Retinal pigment epithelial cell (primary cell): ENCODE measurements around the gene MIER3.
"Not testable (repeated sequence)": the region's sequence is repeated elsewhere in the genome, so short reads cannot be mapped to it uniquely, and the experiment has no call there.

ENCODE experiments used
- DNase-seq: peaks from one replicate; pipeline ENCODE4 v3.0.0-alpha.2; 2010; ENCODE audit warnings: low read depth
- H3K4me3 ChIP-seq: 2 replicates; pipeline ENCODE4 v1.5.1; 2011; ENCODE audit warnings: mild to moderate bottlenecking, low read length, control low read depth, moderate library complexity
- TF ChIP-seq, protein P1 (sequence below): conservative IDR thresholded peaks from 2 replicates; pipeline ENCODE4 v1.5.1; 2011; ENCODE audit warnings: low read depth, low read length, control low read depth, inconsistent platforms

MIER3 gene

DNA sequence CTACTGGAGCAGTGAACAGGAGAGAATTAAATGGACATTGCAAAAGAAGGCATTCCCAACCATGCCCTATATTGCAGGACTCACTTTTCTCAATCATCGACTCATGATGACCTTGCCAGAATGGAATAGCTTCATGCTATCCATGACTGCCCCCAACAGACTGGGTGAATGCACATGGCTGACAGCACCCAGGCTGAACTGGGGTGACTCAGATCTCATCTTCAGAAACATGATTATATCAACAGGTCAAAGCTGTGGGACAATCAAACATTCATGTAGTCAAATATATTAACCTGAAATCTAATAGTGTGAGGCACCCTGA lies 34.7 kb upstream of the MIER3 start:
- TF ChIP-seq, protein P1, sequence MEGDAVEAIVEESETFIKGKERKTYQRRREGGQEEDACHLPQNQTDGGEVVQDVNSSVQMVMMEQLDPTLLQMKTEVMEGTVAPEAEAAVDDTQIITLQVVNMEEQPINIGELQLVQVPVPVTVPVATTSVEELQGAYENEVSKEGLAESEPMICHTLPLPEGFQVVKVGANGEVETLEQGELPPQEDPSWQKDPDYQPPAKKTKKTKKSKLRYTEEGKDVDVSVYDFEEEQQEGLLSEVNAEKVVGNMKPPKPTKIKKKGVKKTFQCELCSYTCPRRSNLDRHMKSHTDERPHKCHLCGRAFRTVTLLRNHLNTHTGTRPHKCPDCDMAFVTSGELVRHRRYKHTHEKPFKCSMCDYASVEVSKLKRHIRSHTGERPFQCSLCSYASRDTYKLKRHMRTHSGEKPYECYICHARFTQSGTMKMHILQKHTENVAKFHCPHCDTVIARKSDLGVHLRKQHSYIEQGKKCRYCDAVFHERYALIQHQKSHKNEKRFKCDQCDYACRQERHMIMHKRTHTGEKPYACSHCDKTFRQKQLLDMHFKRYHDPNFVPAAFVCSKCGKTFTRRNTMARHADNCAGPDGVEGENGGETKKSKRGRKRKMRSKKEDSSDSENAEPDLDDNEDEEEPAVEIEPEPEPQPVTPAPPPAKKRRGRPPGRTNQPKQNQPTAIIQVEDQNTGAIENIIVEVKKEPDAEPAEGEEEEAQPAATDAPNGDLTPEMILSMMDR = no peak
- DNase-seq = no peak
- H3K4me3 ChIP-seq = no peak overlapping the region

DNA sequence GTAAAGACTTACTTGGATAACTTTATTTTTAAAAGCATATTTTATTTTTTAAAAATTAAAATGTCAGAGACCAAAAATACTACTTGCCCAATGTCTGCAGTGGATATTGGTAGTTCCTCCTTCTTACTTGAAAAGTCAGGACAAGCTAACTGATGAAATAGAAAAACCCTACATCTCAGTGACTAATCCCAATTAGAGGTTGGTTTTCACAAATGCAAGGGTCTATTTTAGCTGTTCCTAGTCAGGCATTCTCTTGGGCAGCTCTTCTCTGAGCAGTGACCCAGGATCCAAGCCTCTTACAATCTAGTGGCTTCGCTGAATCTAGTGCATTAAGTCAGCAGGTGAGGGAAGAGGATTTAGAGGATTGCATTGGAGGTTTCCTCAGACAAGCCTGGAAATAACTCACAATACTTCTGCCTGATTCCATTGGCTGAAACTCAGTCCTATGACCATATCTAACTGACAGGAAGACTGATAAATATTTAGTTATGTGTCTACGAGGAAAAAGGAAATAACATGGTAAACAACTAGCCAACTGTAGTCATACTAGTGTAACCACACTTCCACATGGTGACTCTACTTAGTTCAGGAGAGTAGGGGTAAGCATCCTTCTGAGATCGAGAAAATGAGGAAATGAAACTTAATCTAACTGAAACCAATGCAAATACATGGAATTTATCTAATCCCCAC lies 34.2 kb upstream of the MIER3 start:
- TF ChIP-seq, protein P1 = no peak
- no peak overlapping the region for H3K4me3 ChIP-seq
- no peak for DNase-seq

DNA sequence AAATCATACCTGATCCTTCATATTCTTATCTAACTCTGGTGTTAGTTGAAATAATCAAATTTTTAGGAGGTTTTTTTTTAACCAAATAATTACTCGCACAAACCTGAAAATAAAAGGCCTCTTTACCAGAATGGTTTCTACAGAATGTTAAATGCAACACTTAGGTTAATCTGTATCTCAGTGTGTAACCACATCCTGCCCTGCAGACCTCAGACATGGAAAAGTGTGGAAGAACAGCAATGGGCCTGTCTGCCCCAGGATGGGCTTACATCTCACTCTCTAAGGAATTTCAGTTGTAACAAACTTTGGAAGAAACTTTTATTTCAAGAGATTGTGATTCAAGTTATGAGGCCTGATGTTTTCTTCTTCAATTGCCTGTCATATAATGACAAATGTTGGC lies 32.5 kb upstream of the MIER3 start:
- DNase-seq = no peak
- no peak overlapping the region for H3K4me3 ChIP-seq
- TF ChIP-seq, protein P1 = no peak

DNA sequence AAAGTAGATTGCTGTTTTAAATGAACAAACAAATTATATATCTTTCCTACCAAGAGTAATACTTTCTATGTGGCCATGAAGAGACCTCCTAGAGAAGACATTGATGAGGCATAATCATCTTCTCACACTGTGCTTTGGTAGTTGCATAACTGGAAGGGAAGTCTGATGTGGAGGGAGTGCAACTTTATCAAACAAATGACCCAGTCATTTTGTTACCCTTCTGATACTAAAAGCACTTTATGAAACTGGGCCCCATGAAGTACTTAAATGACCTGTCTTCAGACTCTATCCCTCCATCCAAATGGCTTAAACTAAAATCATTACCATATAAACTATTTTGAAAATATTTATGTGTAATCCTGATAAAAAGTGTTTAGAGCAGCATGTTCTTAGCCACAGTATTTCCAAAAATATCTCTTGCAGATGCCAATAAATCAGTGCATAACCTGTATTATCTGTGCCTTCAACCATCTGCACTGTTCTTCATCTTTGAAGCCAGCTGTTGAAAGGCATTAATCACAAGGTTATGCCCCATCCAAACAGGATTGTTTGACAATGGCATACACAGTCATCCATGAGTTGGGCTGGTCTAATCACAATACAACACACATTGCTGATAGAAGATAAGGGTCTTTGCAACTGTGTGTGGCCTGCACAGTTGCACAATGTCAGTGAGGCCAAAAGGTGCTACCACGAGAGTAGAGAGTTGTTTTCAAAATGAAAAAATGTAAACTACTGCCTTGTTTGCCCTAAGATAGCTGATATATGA lies 31.9 kb upstream of the MIER3 start:
- TF ChIP-seq, protein P1 = no peak
- H3K4me3 ChIP-seq = no peak overlapping the region
- DNase-seq = no peak

DNA sequence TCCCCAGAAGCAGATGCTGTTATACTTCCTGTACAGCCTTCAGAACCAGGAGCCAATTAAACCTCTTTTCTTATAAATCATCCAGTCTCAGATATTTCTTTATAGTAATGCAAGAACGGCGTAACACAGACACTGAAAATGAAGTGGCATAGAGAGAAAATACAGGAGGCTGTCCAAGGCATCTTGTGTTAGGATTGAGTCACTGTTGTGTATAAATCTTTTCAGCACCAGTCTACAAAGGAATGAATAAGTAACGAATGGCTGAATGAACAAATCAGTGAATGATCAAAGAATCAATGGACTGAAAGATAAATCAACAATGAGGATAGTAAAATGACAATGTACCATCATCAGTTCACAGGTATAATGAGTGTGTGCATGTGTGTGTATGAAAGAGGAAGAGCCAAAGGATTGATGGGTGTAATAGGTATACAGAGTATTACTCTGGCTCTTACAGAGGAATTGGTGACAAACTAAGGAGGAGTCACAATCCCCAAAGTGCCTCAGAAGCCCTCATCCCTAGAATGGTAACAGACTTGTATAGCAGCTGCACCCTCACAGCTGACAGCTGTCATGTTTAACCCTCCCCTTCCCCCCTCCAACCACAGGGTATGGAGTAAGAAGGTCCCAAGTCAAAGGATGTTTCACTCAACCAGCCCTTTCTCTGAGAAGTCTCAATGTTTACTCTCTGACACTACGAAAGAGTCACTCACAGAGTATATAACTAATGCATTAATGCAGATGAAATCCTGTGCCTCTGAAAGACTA lies 29.8 kb upstream of the MIER3 start:
- DNase-seq = no peak
- no peak overlapping the region for H3K4me3 ChIP-seq
- TF ChIP-seq, protein P1 = no peak

DNA sequence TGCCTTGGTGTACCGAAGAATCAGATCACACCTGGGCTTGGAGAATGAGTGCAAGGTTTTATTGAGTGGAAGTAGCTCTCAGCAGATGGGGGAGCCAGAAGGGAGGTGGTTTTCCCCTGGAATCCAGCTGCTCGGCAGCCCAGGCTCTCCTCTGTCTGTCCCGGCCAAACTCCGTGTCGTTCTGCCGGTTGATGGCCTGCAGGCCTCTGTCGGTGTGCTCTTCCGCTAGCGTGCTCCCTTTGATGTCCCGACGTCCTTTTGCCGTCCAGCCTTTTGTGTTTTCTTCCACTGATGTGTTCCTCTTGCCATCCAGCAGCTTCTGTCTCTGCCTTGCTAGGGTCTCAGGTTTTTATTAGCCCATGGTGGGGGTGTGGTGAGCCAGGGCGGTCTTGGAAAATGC lies 28.0 kb upstream of the MIER3 start:
- no peak for DNase-seq

DNA sequence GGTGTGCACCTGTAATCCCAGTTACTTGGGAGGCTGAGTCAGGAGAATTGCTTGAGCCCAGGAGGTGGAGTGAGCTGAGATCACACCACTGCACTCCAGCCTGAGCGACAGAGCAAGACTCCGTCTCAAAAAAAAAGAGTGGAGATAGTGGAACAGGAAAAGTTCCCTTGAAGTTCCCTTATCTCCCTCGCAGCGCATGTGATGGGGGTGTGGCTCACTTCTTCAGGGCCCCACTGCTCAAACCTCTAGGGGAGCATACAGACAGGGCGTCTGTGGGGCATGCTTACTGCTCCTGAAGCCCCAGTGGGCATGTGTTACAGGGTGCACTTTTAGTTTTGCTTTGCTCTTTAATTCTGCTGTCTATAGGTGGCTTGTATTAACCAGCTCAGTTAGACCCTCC lies 27.6 kb upstream of the MIER3 start:
- DNase-seq, H3K4me3 ChIP-seq: not testable (repeated sequence)

More for the DNA sequence above, 28.0 kb upstream of the MIER3 start:
- TF ChIP-seq, protein P1 = no peak
- H3K4me3 ChIP-seq = no peak overlapping the region
